B cell (primary cell): ENCODE data around the gene FOXE1. TPM values are rescaled to one million over a fixed set of nuclear protein-coding genes. Genes with fewer than 3 reads are reported as not detected.

Experiments
- ATAC-seq: fragments of 200-7000 bp; cut with Tn5 transposase; one replicate; pipeline ENCODE4 v1.10.0; 2021; ENCODE audit warnings: low read depth, mild to moderate bottlenecking, moderate number of reproducible peaks, moderate library complexity
- CTCF ChIA-PET: fragments of 350-600 bp; sonication (Branson Sonifier 250); formaldehyde crosslinking; loops from one replicate; lab custom pipeline; 2021; ENCODE audit warnings: antibody characterized with exemption, inconsistent platforms; lab: Charles Lee
- POLR2A ChIA-PET: fragments of 350-600 bp; sonication (Branson Sonifier 250); formaldehyde crosslinking; loops from one replicate; lab custom pipeline; 2021; ENCODE audit warnings: antibody characterized with exemption; lab: Charles Lee
- DNase-seq: peaks from one replicate; pipeline ENCODE4 v3.0.0; 2013
- H2AFZ ChIP-seq: 2 replicates; pipeline ENCODE4 v1.6.1; 2012; ENCODE audit warnings: mild to moderate bottlenecking, low read depth, low read length; ENCODE audit not compliant: insufficient read depth, poor library complexity, severe bottlenecking
- H3K27ac ChIP-seq, 2 donors: 1 replicate in 1 of 2; 2 replicates in 1 of 2; pipeline ENCODE4 v1.5.1; 2012 to 2013; ENCODE audit warnings: low read length in 2 of 2, mild to moderate bottlenecking in 2 of 2, moderate library complexity in 1 of 2
- H3K27me3 ChIP-seq, 4 experiments: fragments of 200-600 bp in 1 of 4; sonication (generic) in 1 of 4; replicated peaks in 1 of 4; 1 replicate in 2 of 4; 2 replicates in 2 of 4; pipeline versions ENCODE4 v1.6.1 to v1.7.0; 2013 to 2016; ENCODE audit warnings: low read length in 3 of 4, mild to moderate bottlenecking in 2 of 4, mixed read lengths in 1 of 4, moderate library complexity in 1 of 4; ENCODE audit not compliant: insufficient read depth in 4 of 4, control insufficient read depth in 3 of 4; ENCODE audit errors: control extremely low read depth in 1 of 4
- H3K36me3 ChIP-seq, 2 experiments: replicated peaks in 1 of 2; 1 replicate in 1 of 2; 2 replicates in 1 of 2; pipeline versions ENCODE4 v1.6.1 to v1.7.1; 2013; ENCODE audit warnings: low read length in 1 of 2; ENCODE audit not compliant: insufficient read depth in 2 of 2, control insufficient read depth in 1 of 2; ENCODE audit errors: control extremely low read depth in 1 of 2, extremely low read depth in 1 of 2
- H3K4me1 ChIP-seq, 2 donors: fragments of 200-600 bp in 1 of 2; sonication (generic) in 1 of 2; 1 replicate in 1 of 2; 2 replicates in 1 of 2; pipeline versions ENCODE4 v1.5.1 to v1.6.1; 2013 to 2017; ENCODE audit warnings: low read length in 2 of 2; ENCODE audit not compliant: control insufficient read depth in 2 of 2, insufficient read depth in 2 of 2
- H3K4me2 ChIP-seq: replicated peaks from 2 replicates; pipeline ENCODE3; 2012; ENCODE audit warnings: mild to moderate bottlenecking, low read depth, low read length; ENCODE audit not compliant: poor library complexity, severe bottlenecking
- H3K4me3 ChIP-seq, 5 experiments: fragments of 200-600 bp in 1 of 5; sonication (generic) in 1 of 5; 1 replicate in 3 of 5; 2 replicates in 2 of 5; pipeline versions ENCODE4 v1.5.1 to v1.7.0; 2011 to 2016; ENCODE audit warnings: low read length in 4 of 5, mild to moderate bottlenecking in 4 of 5, low read depth in 2 of 5, control low read depth in 1 of 5, moderate library complexity in 1 of 5; ENCODE audit not compliant: insufficient read depth in 1 of 5; ENCODE audit errors: control extremely low read depth in 1 of 5, extremely low read depth in 1 of 5
- H3K79me2 ChIP-seq: fragments of 200-600 bp; sonication (generic); one replicate; pipeline ENCODE4 v1.6.0; 2016; ENCODE audit warnings: low read length; ENCODE audit not compliant: control insufficient read depth, insufficient read depth
- H3K9ac ChIP-seq: fragments of 200-600 bp; sonication (generic); 2 replicates; pipeline ENCODE4 v1.6.1; 2017; ENCODE audit warnings: mild to moderate bottlenecking, low read length, moderate library complexity
- H3K9me3 ChIP-seq, 3 donors: one replicate each; pipeline versions ENCODE4 v1.6.1 to v1.7.1; 2013; ENCODE audit warnings: low read length in 2 of 3; ENCODE audit not compliant: control insufficient read depth in 2 of 3, insufficient read depth in 1 of 3; ENCODE audit errors: control extremely low read depth in 1 of 3
- H4K20me1 ChIP-seq: 2 replicates; pipeline ENCODE4 v1.6.0; 2012; ENCODE audit warnings: mild to moderate bottlenecking, low read length; ENCODE audit not compliant: insufficient read depth, control insufficient read depth, poor library complexity, severe bottlenecking
- H3K27ac Mint-ChIP-seq: one replicate; pipeline ENCODE4 v1.8.0; 2021; ENCODE audit warnings: mixed read lengths
- H3K27me3 Mint-ChIP-seq: one replicate; pipeline ENCODE4 v1.8.0; 2021; ENCODE audit warnings: mixed read lengths
- H3K4me1 Mint-ChIP-seq: one replicate; pipeline ENCODE4 v1.8.0; 2021; ENCODE audit warnings: mixed read lengths
- H3K4me3 Mint-ChIP-seq: one replicate; pipeline ENCODE4 v1.8.0; 2021; ENCODE audit warnings: mixed read lengths
- H3K9me3 Mint-ChIP-seq: one replicate; pipeline ENCODE4 v1.8.0; 2022; ENCODE audit warnings: mixed read lengths; ENCODE audit not compliant: insufficient read depth
- EZH2 ChIP-seq: IDR thresholded peaks from 2 replicates; pipeline ENCODE4 v1.6.1; 2012; ENCODE audit warnings: borderline replicate concordance, low read depth, mild to moderate bottlenecking, moderate library complexity, low read length; ENCODE audit not compliant: insufficient read depth, poor library complexity, severe bottlenecking
- WGBS: methylation state at CpG from one replicate; pipeline ENCODE4 v1.1.5; 2013; ENCODE audit warnings: missing lambda C conversion rate; ENCODE audit not compliant: insufficient coverage; 5-methylcytosine and 5-hydroxymethylcytosine counted together
- intact Hi-C: fragments of 100-400 bp; cut with micrococcal nuclease; formaldehyde crosslinking; loops from one replicate; pipeline ENCODE4 v1.10.0; 2022
- polyA plus RNA-seq: library from polyadenylated mRNA; depleted of rRNA; stranded (reverse); fragments of >200 nt; gene quantifications from 2 replicates; pipeline ENCODE4 v1.2.3, GENCODE V29; 2012
- total RNA-seq, 2 donors: library from RNA; stranded (reverse); fragments of 120-200 nt in 1 of 2; gene quantifications; 1 replicate in 1 of 2; 2 replicates in 1 of 2; pipeline versions ENCODE4 v1.2.3 to v1.2.4, GENCODE V29; 2013 to 2022
- TF ChIP-seq, protein P1 (sequence below): fragments of 200-600 bp; IDR thresholded peaks from one replicate; pipeline ENCODE4 v1.8.0; 2022; ENCODE audit warnings: antibody characterized with exemption, mild to moderate bottlenecking

FOXE1 gene
- total and polyA plus RNA-seq, 2 donors (not counting 1 experiment from before 2014, with no cell fraction given) = not detected

DNA sequence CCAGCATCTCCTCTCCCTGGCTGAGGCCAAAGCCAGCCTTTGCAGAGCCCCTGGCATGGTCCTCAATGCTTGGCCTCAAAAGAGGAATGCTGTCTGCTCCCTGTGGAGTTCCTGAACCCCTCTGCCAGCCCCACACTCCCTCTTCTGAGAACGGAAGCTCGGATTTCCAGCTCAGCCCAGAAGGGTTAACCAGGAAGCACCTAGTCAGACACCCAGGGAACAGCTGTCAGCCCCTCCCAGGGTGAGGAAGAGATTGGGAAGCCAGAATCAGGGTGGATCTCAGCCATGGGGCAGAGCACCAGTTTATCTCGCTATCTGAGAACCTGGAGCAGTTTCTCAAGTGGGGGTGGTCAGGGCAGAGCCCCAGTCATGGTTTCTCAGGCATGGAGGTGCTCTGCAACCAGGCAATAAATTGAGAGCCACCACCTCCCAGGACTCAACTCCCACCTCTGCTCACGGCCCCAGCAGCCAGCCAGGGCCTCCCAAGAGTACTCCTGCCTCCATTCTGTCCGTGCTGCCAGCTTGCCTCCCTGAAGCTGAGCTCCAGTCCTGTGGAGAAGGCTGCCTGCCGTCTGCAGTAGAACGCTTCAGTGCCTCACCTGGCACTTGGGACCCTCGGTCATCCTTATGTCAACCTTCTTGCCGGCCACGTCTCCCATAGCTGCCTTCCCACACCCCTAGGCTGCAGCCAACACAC lies 7.6 kb downstream of the FOXE1 start:
- Histone ChIP-seq H3K27ac (no peak overlapping the region), H3K4me3 (no peak overlapping the region), H2AFZ (no peak overlapping the region), H3K9ac (no peak overlapping the region), H3K27me3 (peaks cover 0 to 68% (median 57%) of the 10 kb centered on the region in 4 experiments), H3K36me3 (no peaks in the 10 kb centered on the region), H3K79me2 (no peaks in the 10 kb centered on the region), H3K4me2 (no peak overlapping the region), H3K4me1 (peaks cover 7 to 22% of the 10 kb centered on the region in 2 donors), H4K20me1 (no peaks in the 10 kb centered on the region), H3K9me3 (peaks cover 0 to 37% (median 7%) of the 10 kb centered on the region in 3 donors)
- H3K9me3 Mint-ChIP-seq = peaks cover 7% of the 10 kb centered on the region
- intact Hi-C loops = no loop called here
- ChIA-PET POLR2A (no interaction called here), CTCF (no interaction called here)
- 57% methylated on average over 10 of the region's 10 CpGs for WGBS
- no peak overlapping the region for H3K27ac Mint-ChIP-seq
- peaks cover 7% of the 10 kb centered on the region for H3K4me1 Mint-ChIP-seq
- peaks cover 80% of the 10 kb centered on the region for H3K27me3 Mint-ChIP-seq
- DNase-seq (no peak), ATAC-seq (no peak)
- H3K4me3 Mint-ChIP-seq = no peak overlapping the region
- TF ChIP-seq, protein P1, sequence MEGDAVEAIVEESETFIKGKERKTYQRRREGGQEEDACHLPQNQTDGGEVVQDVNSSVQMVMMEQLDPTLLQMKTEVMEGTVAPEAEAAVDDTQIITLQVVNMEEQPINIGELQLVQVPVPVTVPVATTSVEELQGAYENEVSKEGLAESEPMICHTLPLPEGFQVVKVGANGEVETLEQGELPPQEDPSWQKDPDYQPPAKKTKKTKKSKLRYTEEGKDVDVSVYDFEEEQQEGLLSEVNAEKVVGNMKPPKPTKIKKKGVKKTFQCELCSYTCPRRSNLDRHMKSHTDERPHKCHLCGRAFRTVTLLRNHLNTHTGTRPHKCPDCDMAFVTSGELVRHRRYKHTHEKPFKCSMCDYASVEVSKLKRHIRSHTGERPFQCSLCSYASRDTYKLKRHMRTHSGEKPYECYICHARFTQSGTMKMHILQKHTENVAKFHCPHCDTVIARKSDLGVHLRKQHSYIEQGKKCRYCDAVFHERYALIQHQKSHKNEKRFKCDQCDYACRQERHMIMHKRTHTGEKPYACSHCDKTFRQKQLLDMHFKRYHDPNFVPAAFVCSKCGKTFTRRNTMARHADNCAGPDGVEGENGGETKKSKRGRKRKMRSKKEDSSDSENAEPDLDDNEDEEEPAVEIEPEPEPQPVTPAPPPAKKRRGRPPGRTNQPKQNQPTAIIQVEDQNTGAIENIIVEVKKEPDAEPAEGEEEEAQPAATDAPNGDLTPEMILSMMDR = no peak

DNA sequence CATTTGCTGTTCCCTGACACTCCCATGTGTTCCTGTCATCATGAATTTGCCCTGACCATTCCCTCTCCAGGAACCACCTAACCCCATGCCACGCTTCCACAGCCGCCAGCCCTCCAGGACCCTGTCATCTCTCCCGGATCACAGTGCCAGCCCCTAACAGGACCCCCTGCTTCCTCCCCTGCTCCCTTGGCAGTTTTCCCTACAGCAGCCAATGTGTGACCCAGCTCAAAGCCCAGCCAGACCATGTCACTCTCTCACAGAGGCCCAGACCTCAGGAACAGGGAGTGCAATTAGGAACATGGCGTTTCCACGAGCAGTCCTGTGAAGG lies 8.1 kb downstream of the FOXE1 start:
- WGBS = 81% methylated on average over 3 of the region's 5 CpGs
- ATAC-seq (no peak), DNase-seq (no peak)
- no peaks in the 10 kb centered on the region for H3K79me2 ChIP-seq
- Mint-ChIP-seq H3K27ac (no peak overlapping the region), H3K9me3 (peaks cover 7% of the 10 kb centered on the region), H3K27me3 (peaks cover 74% of the 10 kb centered on the region), H3K4me1 (peaks cover 7% of the 10 kb centered on the region), H3K4me3 (no peak overlapping the region)
- TF ChIP-seq, protein P1 = no peak
- TF ChIP-seq EZH2 = no peak
- H3K4me1 ChIP-seq = peaks cover 7 to 17% of the 10 kb centered on the region in 2 donors
- ChIA-PET CTCF (interaction anchor here (0.8 kb wide), 1 partner anchor 63 kb away, joined by 3 read pairs; no protein-coding TSS in a partner anchor), POLR2A (no interaction called here)
- no peak overlapping the region for H2AFZ ChIP-seq
- intact Hi-C loops = no loop called here
- no peak overlapping the region for H3K4me3 ChIP-seq
- peaks cover 0 to 63% (median 52%) of the 10 kb centered on the region in 4 experiments for H3K27me3 ChIP-seq
- no peak overlapping the region for H3K4me2 ChIP-seq
- no peak overlapping the region for H3K27ac ChIP-seq
- H3K36me3 ChIP-seq = no peaks in the 10 kb centered on the region
- H3K9me3 ChIP-seq = peaks cover 2 to 32% (median 7%) of the 10 kb centered on the region in 3 donors
- H3K9ac ChIP-seq = no peak overlapping the region
- no peaks in the 10 kb centered on the region for H4K20me1 ChIP-seq
